Measurements from ENCODE around the gene UBE2G2. TPM values are rescaled to one million over a fixed set of nuclear protein-coding genes. Genes with fewer than 3 reads are reported as not detected.

UBE2G2 gene
- total RNA-seq, 2 donors from 2014 or later, result 67.7 to 138 TPM

DNA sequence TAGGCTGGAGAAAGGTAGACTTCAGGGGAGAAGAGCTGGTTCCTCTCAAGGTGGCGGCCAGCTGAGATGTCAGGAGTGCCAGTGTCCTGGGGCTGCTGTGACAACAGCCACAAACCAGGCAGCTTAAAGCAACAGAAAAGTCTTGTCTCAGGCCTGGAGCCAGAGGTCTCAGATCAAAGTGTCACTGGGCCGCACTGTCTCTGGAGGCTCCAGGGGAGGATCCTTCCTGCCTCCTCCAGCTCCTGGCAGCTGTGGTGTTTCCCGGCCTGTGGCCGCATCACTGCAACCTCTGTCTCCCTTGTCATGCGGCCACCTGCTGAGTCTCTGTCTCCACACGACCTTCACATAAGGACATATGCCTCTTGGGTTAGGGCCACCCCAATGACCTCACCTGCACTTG, 65.8 kb downstream of the UBE2G2 start:
- no peak for TF ChIP-seq CTCF (IDR thresholded peaks at IDR 0.05)
- no peak for ATAC-seq (ENCODE audit: insufficient number of reproducible peaks, low FRiP score, low read depth)

GRCh38 chr21:44734841-44735240, 66.8 kb downstream of the UBE2G2 start:
- no peak for TF ChIP-seq CTCF (IDR thresholded peaks at IDR 0.05)
- H3K27me3 ChIP-seq (replicated peaks; ENCODE audit: insufficient read depth), result no peaks in the 10 kb centered on the region
- ATAC-seq (ENCODE audit: insufficient number of reproducible peaks, low FRiP score, low read depth), result no peak
- H3K4me1 ChIP-seq (ENCODE audit: control insufficient read depth in 1 of 2, low read depth in 2 of 2), result no peaks in the 10 kb centered on the region
- H3K9me3 ChIP-seq, result peaks cover 29% of the 10 kb centered on the region
- no peak for DNase-seq (ENCODE audit: low spot score)
- H3K4me3 ChIP-seq, result no peak overlapping the region
- H3K36me3 ChIP-seq, result no peaks in the 10 kb centered on the region
- H3K27ac ChIP-seq, result no peak overlapping the region

More for the DNA sequence above, 65.8 kb downstream of the UBE2G2 start:
- no peak overlapping the region for H3K4me3 ChIP-seq
- no peak for DNase-seq (ENCODE audit: low spot score)
- no peaks in the 10 kb centered on the region for H3K36me3 ChIP-seq
- H3K27ac ChIP-seq, result no peak overlapping the region
- H3K9me3 ChIP-seq, result peaks cover 29% of the 10 kb centered on the region
- no peaks in the 10 kb centered on the region for H3K4me1 ChIP-seq (ENCODE audit: control insufficient read depth in 1 of 2, low read depth in 2 of 2)
- no peaks in the 10 kb centered on the region for H3K27me3 ChIP-seq (replicated peaks; ENCODE audit: insufficient read depth)

GRCh38 chr21:44734026-44734745, 67.4 kb downstream of the UBE2G2 start:
- H3K4me1 ChIP-seq (ENCODE audit: control insufficient read depth in 1 of 2, low read depth in 2 of 2), result no peaks in the 10 kb centered on the region
- H3K4me3 ChIP-seq, result no peak overlapping the region
- peaks cover 29% of the 10 kb centered on the region for H3K9me3 ChIP-seq
- H3K36me3 ChIP-seq, result no peaks in the 10 kb centered on the region
- ATAC-seq (ENCODE audit: insufficient number of reproducible peaks, low FRiP score, low read depth) (no peak), DNase-seq (ENCODE audit: low spot score) (no peak)
- H3K27ac ChIP-seq, result no peak overlapping the region
- no peaks in the 10 kb centered on the region for H3K27me3 ChIP-seq (replicated peaks; ENCODE audit: insufficient read depth)
- TF ChIP-seq CTCF (IDR thresholded peaks at IDR 0.05), result no peak

GRCh38 chr21:44732956-44733355, 68.7 kb downstream of the UBE2G2 start:
- Histone ChIP-seq H3K27me3 (replicated peaks; ENCODE audit: insufficient read depth) (no peaks in the 10 kb centered on the region), H3K4me1 (ENCODE audit: control insufficient read depth in 1 of 2, low read depth in 2 of 2) (no peaks in the 10 kb centered on the region), H3K4me3 (no peak overlapping the region), H3K9me3 (peaks cover 17% of the 10 kb centered on the region), H3K36me3 (no peaks in the 10 kb centered on the region), H3K27ac (no peak overlapping the region)
- TF ChIP-seq CTCF (IDR thresholded peaks at IDR 0.05), result no peak
- ATAC-seq (ENCODE audit: insufficient number of reproducible peaks, low FRiP score, low read depth) (no peak), DNase-seq (ENCODE audit: low spot score) (no peak)

GRCh38 chr21:44732263-44732662, 69.4 kb downstream of the UBE2G2 start:
- Histone ChIP-seq H3K4me3 (no peak overlapping the region), H3K4me1 (ENCODE audit: control insufficient read depth in 1 of 2, low read depth in 2 of 2) (no peaks in the 10 kb centered on the region), H3K27ac (no peak overlapping the region), H3K9me3 (peaks cover 11% of the 10 kb centered on the region), H3K36me3 (no peaks in the 10 kb centered on the region), H3K27me3 (replicated peaks; ENCODE audit: insufficient read depth) (no peaks in the 10 kb centered on the region)
- ATAC-seq (ENCODE audit: insufficient number of reproducible peaks, low FRiP score, low read depth) (no peak), DNase-seq (ENCODE audit: low spot score) (no peak)
- no peak for TF ChIP-seq CTCF (IDR thresholded peaks at IDR 0.05)

Data from thoracic aorta (tissue), 2 donors.